ENCODE data around the gene TNFRSF18. TPM values are rescaled to one million over a fixed set of nuclear protein-coding genes. Genes with fewer than 3 reads are reported as not detected.

TNFRSF18 gene
- total and polyA plus RNA-seq, 3 donors from 2014 or later: 0.67 TPM; not detected in 2

GRCh38 chr1:1221887-1222574, 15.6 kb upstream of the TNFRSF18 start:
- H3K4me1 ChIP-seq: no peaks in the 10 kb centered on the region
- no peaks in the 10 kb centered on the region for H3K27me3 ChIP-seq
- H3K36me3 ChIP-seq (ENCODE audit: low read depth, missing control alignments): no peaks in the 10 kb centered on the region
- H3K27ac ChIP-seq: no peak overlapping the region
- intact Hi-C loops (cut with DNase I; ENCODE audit: low total_unique reads): no loop called here
- DNase-seq: no peak
- H3K9me3 ChIP-seq: no peaks in the 10 kb centered on the region
- no peak overlapping the region for H3K4me3 ChIP-seq
- 92 to 97% methylated on average over 22 to 26 of the region's 30 CpGs for WGBS, 2 donors
- TF ChIP-seq CTCF (IDR thresholded peaks at IDR 0.05) (no peak), POLR2A (IDR thresholded peaks at IDR 0.05) (no peak)

- DNase-seq: no peak
- 89 to 93% methylated on average over 10 to 24 of the region's 24 CpGs for WGBS, 2 donors
- Histone ChIP-seq H3K36me3 (ENCODE audit: low read depth, missing control alignments) (no peaks in the 10 kb centered on the region), H3K4me3 (no peak overlapping the region), H3K4me1 (no peaks in the 10 kb centered on the region), H3K27me3 (no peaks in the 10 kb centered on the region), H3K27ac (no peak overlapping the region), H3K9me3 (no peaks in the 10 kb centered on the region)
- intact Hi-C loops (cut with DNase I; ENCODE audit: low total_unique reads): no loop called here
- TF ChIP-seq POLR2A (IDR thresholded peaks at IDR 0.05) (no peak), CTCF (IDR thresholded peaks at IDR 0.05) (no peak)
These were observed 13.8 kb upstream of the TNFRSF18 start for GRCh38 chr1:1220197-1220596.

GRCh38 chr1:1219341-1219740, 12.9 kb upstream of the TNFRSF18 start:
- no peaks in the 10 kb centered on the region for H3K36me3 ChIP-seq (ENCODE audit: low read depth, missing control alignments)

GRCh38 chr1:1218524-1219200, 12.3 kb upstream of the TNFRSF18 start:
- WGBS, 2 donors: 94 to 100% methylated on average over 4 to 36 of the region's 36 CpGs
- H3K9me3 ChIP-seq: no peaks in the 10 kb centered on the region
- intact Hi-C loops (cut with DNase I; ENCODE audit: low total_unique reads): no loop called here
- H3K36me3 ChIP-seq (ENCODE audit: low read depth, missing control alignments): no peaks in the 10 kb centered on the region
- peaks cover 3% of the 10 kb centered on the region for H3K4me1 ChIP-seq
- H3K4me3 ChIP-seq: no peak overlapping the region
- no peak overlapping the region for H3K27ac ChIP-seq
- no peak for DNase-seq
- no peaks in the 10 kb centered on the region for H3K27me3 ChIP-seq
- TF ChIP-seq POLR2A (IDR thresholded peaks at IDR 0.05): no peak
- TF ChIP-seq CTCF (IDR thresholded peaks at IDR 0.05): no peak

More at GRCh38 chr1:1219341-1219740, 12.9 kb upstream of the TNFRSF18 start:
- intact Hi-C loops (cut with DNase I; ENCODE audit: low total_unique reads): no loop called here
- Histone ChIP-seq H3K9me3 (no peaks in the 10 kb centered on the region), H3K27ac (no peak overlapping the region), H3K4me1 (peaks cover 3% of the 10 kb centered on the region), H3K4me3 (no peak overlapping the region), H3K27me3 (no peaks in the 10 kb centered on the region)
- TF ChIP-seq CTCF (IDR thresholded peaks at IDR 0.05) (no peak), POLR2A (IDR thresholded peaks at IDR 0.05) (no peak)
- WGBS, 2 donors: 95 to 96% methylated on average over 14 to 20 of the region's 20 CpGs
- DNase-seq: no peak

All from testis (tissue), 3 donors.